Stimulated activated CD8-positive, alpha-beta memory T cell treated with anti-CD3 and anti-CD28 coated beads, Interleukin-4, amount 100 ng/mL, for 4 hours (primary cell): Measurements from ENCODE around the gene TNP1.

ENCODE experiments used
- DNase-seq, 2 donors: peaks; one replicate each; pipeline ENCODE4 v3.0.0-alpha.2; 2020; ENCODE audit warnings: low read depth in 2 of 2, low spot score in 1 of 2

The TNP1 gene, protein sequence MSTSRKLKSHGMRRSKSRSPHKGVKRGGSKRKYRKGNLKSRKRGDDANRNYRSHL

DNA sequence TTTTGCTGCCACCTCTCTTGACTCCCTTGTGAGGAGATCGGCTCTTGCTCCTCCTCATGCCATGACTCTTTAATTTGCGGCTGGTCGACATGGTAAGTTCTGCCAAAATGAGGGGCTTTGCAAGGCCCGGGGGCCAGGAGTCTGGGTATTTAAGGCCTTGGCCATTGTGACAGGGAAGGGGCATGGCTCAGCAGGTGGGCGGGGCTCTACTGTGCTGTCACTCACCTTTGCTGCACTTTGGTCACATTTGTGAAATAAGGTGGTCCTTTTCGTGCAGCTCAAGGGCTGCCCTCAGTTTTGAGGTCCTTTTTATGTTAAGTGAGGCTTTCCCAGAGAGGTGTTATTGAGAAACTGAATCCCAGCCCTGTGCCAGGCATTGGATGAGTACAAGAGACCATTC, at the start of gene TNP1:
Gene TNP1, minus strand, starts transcription at position 121 of the 400 bp plus-strand sequence. Its CDS starts 30 bp downstream, at position 91.
- DNase-seq, result no peak

DNA sequence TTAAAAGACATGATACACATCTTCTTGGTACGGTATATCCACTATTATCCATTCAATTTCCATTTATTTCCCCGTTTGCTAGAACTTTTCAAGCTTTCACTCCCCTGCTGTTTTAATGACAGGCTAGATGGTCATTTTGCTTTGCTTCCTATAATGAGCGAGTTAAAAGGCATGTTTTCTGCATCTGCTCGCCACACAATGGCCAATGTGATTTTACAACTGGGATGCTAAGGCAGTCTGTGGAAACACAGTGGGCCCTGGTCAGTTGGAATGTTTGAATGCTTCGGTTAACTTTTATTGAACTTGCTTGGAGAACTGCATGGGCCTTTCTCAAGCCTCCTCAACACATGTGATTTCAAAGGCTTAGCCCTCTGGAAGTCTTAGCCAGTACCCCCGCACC, 48.4 kb upstream of the TNP1 start:
- DNase-seq, result no peak

DNA sequence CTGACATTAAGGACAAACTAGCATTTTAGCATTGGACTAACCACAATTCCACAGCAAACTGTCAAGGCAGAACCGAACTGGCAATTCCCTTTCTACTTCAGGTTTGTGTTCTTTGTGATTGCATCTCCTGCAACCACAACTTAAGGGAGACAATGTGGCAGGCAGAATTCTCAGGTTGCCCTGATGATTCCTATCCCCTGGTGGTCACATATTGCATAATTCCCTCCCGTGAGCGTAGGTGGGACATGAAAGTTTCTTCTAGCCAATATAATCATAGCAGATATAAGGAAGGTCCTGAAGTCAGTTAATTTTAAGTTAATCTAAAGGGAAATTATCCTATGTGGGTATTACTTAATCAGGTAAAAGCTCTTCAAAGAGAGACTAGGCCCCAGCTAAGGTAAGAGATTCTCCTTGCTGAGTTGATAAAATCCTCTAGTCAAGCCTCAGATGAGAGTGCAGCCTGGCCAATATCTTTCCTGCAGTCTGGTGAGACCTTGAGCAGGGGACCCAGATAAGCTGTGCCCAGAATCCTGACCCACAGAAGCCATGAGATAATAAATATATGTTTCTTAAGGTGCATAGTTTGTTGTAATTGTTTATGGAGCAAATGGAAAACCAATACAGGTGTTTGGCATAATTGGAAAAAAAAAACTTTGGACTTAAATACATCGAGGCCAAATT, 45.9 kb upstream of the TNP1 start:
- DNase-seq, result no peak

DNA sequence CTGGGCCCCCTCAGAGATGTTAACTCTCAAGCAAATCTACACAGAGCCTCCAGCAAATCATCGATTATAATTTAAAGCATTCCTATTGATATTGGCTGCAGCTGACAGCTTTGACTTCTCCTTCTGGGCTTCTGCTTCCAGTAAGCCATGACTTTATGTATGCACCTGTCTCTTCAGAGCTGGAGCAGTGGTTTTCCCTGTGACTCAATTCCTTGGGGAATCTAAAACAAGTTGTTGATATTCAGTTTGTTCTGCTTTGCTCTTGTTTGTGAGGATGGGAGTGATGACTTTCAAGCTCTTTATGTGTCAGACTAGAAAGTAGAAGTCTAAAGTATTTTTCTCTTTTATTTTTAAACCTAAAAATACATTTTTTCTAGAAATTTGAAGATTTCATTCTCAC, 45.1 kb upstream of the TNP1 start:
- DNase-seq, result no peak

DNA sequence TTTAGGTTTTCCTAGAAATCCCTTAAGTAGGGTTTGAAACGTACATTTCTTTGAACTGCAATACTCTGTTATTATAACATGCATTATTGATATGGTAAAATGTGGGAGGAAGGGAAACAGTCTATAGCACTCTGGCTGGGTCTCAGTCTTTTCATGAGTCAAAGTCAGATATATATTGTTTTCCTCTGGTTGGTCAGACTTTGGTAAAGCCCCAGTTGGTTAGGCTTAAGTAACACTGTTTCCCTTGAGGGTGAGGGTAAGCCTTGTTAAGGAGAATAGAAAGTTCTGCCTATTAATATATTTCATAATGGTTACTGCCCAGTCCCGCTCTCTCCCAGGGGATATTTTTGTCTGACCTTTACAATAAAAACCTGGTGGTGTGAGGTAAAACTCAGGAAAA, 44.7 kb upstream of the TNP1 start:
- DNase-seq, result no peak

DNA sequence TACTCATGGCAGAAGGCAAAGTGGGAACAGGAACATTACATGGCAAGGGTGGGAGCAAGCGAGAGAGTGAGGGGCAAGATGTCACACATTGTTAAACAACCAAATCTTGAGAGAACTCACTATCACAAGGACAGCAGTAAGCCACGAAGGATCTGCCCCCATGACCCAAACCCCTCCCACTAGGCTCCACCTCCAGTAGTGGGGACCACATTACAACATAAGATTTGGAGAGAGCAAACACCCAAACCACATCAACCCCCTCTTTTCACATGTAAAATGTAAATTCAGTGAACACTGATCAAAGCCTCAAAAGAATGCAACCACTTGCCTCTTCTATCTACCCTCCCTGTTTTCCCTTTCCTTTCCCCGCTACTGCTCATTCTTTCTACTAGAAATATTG, 43.6 kb upstream of the TNP1 start:
- DNase-seq, result no peak

DNA sequence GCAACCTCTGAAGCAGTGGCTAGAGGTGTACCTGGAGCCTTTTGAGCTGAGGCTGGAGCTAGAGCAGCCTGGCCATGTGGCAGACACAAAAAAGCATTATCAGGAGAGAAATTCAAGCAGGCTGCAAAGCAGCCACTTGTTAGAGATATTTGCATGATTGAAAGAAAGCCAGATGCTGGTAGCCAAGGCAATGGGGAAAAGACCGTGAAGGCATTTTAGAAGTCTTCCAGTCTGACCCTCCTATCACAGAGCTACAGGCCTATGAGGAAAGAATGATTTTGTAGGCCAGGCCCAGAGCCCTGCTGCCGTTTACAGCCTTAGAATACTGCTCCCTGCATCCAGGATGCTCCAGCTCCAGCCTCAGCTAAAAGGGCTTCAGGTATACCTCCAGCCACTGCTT, 41.4 kb upstream of the TNP1 start:
- DNase-seq, result no peak

DNA sequence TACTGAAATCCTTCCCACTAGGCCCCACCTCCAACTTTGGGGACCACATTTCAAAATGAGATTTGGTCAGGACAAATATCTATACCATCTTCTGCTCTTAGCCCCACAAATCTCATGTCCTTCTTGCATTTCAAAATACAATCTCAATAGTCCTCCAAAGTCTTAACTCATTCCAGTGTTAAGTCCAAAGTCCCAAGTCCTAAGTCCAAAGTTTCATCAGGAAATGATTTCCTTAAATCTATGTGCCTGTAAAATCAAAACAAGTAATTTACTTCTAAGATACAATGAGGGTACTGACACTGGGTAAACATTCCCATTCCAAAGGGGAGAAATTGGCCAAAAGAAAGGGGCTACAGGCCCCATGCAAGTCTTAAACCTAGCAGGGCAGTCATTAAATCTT, 40.5 kb upstream of the TNP1 start:
- DNase-seq, result no peak

DNA sequence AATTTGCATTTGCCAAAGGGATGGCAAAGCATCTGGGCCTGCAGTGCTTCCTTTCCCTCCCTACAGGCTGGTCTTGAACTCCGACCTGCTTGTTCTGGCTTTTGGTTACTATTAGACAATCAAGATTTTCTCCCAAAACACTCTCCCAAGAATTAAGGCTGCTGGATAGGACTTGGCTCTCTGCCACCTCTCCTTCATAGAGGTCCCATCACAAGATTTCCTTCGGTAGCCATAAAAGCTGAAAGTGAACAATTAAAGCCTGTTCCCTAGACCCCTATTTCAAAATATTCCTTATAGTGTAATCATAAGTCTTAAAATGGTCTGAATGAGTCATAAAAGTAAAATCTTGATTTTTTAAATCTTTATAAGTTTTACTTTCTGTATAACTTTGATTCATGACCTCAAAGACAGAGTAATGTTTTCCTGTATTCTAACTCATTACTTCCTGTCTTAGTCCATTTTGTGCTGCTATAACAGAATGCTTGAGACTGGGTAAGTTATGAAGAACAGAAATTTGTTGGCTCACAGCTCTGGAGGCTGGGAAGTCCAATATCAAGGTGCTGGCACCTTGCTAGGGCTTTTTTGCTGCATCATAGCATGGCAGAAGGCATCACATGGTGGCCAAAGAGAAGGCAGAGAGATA, 37.8 kb upstream of the TNP1 start:
- DNase-seq, result no peak

DNA sequence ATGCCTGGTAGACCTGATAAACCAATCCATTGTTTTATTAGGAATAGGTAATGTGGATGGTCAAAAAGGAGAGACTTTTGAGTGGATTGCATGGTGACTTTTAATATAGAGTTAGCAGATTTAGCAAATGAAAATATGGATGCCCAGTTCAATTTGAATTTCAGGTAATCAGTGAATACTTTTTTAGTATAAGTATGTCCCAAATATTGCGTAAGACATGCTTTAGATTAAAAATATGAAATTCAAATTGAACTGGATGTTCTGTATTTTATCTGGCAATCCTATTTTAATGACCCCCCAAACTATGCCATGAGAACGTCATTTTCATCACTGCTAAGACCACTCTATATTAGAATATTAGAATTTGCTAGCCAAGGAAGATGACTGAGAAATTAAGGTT, 30.3 kb upstream of the TNP1 start:
- no peak for DNase-seq

DNA sequence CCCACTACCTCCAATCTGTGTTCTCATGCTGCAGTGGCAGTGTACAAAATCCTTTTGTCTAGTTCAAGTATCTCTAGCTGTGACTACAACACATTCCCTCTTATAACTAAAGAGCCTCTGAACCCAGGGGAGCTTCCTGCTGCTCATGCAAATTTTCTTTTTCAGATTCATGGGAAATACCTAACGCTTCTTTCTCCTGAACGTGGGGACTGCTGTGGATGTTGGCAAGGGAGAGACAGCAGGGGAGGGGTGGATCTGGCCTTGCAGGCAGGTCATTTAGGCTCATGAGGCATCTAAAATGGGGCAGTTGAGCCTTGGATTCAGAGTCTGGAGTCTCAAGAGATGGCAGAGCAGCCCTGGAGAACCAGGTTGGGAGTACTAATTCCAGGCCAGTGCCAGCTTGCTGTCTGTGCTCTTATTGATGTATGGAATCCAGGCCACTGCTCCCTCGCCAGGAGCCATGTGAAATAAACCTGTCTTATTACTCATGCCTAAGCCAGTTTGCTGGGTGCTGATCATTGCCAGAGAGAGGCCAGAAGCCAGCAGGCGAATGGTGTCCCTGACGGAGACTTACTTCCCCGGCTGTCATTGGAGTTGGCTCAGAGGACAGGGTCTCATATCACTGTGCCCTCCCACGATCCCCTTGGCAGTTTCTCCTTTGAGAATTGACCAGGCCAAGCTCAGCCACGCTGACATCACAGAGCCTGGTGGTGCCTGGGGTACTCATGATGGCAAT, 29.2 kb upstream of the TNP1 start:
- no peak for DNase-seq

DNA sequence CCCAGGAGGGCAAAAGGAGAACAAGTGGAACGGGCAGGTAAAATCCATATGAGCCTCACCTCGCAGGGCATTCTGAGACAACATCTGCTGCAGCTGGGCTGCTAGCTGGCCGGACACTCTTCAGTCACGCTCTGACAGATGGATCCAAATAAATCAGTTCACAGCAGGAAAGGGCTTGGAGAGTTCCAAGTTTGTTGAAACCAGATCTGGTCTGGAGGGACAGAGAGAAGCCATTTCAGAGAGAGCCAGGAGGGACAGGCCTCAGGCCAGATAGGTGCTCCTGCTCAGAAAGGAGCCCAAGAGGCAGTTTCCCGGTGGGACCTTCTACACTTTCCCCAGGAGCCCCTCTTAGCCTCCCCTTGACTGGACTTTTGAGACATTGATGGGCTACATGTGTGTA, 28.2 kb upstream of the TNP1 start:
- DNase-seq, result no peak

DNA sequence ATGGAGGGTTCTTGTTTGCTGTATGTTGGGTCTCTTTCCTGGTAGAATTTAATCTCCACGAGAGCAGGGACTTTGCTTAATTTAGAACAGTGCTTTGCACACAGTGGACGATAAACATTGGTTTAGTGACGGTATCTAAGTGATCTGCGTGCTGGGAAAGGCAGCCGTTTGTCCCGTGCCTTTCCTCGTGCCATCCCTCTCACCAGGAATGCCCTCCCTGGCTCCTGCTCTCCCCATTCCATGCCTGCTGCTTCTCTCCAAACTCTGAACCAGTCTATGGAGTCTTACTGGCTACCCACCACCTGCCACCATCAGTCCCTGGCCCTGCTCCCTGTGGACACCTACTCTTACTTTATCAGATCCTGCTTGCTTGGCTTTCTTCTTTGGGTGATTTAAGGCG, 27.3 kb upstream of the TNP1 start:
- no peak for DNase-seq

DNA sequence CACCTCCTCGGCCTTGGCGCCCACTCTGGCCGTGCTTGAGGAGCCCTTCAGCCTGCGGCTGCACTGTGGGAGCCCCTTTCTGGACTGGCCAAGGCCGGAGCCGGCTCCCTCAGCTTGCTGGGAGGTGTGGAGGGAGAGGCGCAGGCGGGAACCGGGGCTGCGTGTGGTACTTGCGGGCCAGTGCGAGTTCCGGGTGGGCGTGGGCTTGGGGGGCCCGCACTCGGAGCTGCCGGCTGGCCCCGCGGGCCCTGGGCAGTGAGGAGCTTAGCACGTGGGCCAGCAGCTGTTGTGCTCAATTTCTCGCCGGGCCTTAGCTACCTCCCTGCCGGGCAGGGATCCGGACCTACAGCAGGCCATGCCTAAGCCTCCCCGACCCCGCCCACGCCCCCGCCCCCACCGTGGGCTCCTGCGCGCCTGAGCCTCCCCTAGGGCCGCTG, 25.3 kb upstream of the TNP1 start:
- no peak for DNase-seq

DNA sequence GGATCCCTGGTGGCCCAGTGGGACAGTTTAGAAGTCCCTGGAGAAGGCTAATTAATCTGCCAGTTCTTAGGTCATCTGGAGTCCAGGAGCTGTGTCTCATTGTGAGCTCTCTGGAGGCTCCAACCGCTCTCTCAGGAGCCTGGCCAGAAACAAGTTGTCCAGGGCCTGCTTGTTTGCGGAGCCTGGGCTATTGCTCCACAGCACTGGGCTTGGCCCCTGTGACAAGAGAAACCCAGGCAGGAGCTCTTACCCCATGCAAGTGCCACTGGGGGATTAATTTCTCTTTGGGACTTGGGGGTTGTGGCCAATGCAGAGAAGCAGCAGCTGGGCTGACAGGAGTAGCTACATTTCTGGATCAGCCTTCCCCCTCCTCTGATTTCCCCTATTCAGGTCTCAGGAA, 24.5 kb upstream of the TNP1 start:
- no peak for DNase-seq

DNA sequence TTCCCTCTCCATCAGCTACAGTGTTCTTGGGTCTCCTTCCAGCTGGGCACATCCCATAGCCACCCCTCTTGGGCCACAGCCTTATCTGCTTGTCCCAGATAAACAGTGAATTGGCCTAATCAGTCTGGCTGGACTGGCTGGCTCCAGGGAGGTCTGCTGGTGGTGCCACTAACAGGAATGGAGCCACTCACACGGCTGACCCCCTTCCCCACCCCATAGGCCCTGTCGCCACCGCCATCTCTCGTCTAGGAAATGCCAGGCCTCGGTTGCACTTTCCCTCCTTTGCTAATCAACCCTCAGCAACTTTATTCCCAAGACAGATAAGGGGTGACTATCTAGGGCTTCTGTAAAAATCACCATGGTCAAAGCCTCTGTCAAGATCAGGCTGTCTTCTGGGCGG, 23.0 kb upstream of the TNP1 start:
- no peak for DNase-seq

DNA sequence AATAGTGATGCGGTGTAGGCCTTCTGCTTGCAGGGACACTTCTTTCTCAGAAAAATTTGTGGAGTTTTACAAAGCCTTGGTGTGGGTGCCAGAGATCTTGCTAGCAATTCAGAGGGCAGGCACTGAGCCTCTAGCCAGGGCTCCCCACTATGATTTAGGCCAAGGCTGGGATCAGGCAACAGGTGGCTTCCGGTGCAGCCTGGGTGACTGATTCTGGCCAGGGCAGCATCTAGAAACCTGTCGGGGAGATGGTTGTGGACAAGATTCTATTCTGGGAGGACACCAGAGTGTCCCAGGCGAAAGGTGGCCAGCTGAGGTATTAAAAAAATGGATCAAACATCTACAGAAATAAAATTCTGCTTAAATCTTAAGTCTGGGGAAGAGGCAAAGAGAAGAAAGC, 21.5 kb upstream of the TNP1 start:
- DNase-seq, result no peak

DNA sequence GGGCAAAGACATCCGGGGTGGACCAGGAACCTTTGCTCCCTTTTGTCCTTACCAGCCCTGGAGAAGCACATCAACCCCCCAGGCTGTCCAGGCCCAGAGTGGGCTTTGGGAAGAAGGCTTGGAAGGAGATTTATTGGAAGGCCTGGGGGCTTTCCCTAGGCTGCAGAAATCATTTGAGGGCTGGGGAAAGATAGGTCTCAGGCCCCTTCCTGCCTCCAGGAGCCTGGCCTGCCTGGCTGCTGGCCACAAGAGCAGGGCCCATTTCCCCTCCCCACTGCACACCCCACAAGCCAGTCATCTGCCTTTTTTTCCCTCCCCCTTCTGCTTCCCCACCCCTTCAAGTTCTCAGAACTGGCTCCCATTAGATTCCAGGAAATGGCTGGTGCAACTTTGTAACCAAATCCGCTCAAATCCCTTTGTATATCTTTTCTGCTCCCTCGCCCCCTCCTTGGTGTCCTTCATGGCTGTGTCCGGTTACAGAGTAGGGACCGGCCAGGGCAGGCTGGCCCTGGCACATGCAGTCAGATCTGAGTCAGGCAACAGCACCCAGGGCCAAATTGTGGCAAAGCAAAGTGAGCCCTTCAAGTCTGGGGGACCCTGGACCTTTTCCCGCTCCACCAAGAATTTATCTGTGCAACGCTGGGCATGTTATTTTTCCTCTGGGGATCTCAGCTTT, 20.8 kb upstream of the TNP1 start:
- DNase-seq, result no peak

DNA sequence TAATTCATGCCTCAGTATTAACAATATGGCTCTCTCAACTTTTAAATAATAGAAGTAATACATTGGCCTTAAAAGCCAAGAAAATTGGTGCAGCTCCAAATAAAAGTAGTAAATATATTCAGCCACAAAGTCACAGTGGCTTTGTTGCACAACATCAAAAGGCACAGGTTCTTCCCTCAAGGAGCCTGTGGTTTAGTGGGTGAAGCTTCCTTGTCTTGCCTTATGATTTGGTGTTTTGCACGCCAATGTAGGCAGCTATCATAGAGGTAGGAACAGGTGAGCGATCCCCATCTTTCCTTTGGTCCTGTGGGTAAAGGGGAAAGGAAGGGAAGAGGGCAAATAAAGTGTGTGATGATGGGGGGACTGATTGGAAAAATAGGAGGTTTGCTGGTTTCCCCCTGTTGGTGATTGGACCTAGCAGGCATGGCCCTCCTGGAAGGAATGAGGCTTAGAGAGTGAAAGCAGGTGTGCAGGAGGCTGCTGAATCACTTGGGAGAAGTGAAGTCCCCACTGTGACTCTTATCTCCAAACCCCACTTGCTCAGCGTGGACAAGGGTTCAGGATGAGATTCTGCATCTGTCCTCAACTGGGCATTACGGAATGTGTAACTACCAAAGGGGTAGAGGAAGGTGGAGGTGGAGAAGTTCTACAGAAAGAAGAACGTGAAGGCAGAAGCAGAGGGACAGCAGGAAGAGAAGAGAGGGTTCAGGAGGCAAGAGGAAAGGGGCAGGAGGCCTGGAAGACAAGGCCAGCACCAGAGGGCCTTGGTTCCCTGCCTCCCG, 20.1 kb upstream of the TNP1 start:
- no peak for DNase-seq

DNA sequence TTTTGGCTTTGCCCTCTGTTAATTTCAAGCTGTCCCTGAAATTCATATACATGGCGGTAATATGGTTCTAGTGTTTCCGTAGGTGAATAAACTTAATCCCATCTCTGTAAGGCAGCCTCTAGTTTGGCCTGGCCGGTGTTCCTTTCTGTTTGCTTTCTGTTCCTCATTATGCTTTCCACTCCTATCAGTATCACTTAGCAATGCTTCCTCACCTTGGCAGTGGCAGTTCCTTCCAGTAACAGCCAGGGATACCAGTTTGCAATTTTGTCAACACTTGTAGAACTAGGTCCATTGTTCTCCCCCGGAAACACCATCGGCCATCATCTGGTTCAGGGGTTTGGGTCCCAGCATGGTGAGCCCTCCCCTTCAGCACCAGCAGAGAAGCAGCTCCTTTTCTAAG, 18.2 kb upstream of the TNP1 start:
- DNase-seq, result no peak

DNA sequence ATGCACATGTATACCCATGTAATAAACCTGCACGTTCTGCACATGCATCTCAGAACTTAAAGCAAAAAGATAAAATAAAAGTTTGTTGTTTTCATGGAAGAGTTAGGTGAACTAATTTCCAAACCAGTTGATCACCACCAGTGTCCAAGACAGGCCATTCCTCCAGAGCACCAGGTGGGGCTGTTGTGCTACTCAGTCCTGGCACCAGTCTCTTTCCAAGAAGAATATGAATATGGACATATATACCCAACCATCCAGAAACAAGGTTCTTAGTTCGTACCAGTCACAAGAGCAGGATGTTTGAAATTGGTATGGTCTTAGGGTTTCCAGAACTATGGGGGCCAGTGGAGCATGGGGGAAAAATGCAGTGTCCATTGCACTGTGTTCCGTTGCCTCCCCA, 17.2 kb upstream of the TNP1 start:
- no peak for DNase-seq
